Left ventricle myocardium inferior (tissue), 1 donor: Measurements from ENCODE around the gene POU3F1. TPM values are rescaled to one million over a fixed set of nuclear protein-coding genes. Genes with fewer than 3 reads are reported as not detected.

Experiments
- DNase-seq: peaks from one replicate; pipeline ENCODE4 v3.0.0-alpha.2; 2020
- H3K27ac ChIP-seq: fragments of 200-600 bp; replicated peaks from 2 replicates; pipeline ENCODE4 v1.8.0; 2021
- H3K27me3 ChIP-seq: fragments of 200-600 bp; 2 replicates; pipeline ENCODE4 v1.8.0; 2021; ENCODE audit warnings: low read depth
- H3K36me3 ChIP-seq: fragments of 200-600 bp; 2 replicates; pipeline ENCODE4 v1.8.0; 2021
- H3K4me1 ChIP-seq: fragments of 200-600 bp; 2 replicates; pipeline ENCODE4 v1.8.0; 2021
- H3K4me3 ChIP-seq: fragments of 200-600 bp; 2 replicates; pipeline ENCODE4 v1.8.0; 2021; ENCODE audit warnings: mild to moderate bottlenecking, moderate library complexity
- H3K9me3 ChIP-seq: fragments of 200-600 bp; replicated peaks from 2 replicates; pipeline ENCODE4 v1.8.0; 2021
- CTCF ChIP-seq: fragments of 200-600 bp; IDR thresholded peaks from 2 replicates; pipeline ENCODE4 v1.8.0; 2021; ENCODE audit warnings: antibody characterized with exemption, mild to moderate bottlenecking, borderline replicate concordance
- intact Hi-C: fragments of 100-400 bp; cut with micrococcal nuclease; formaldehyde crosslinking; loops from one replicate; pipeline ENCODE4 v1.11.0; 2022
- total RNA-seq: library from RNA; stranded (reverse); fragmentation: NEBNext Ultra II Directional; extraction: Animal tissue kit (Norgen Biotek cat#: 25700); gene quantifications from one replicate; pipeline ENCODE4 v1.2.1, GENCODE V29; 2021
- donor health status: DM: no; HTN: yes; CAD: no; lungs with severe emphysema.

Gene POU3F1
- total RNA-seq, 1 donor from 2014 or later: 0.11 TPM

GRCh38 chr1:38090796-38091195 is 44.2 kb upstream of the POU3F1 start:
- no peaks in the 10 kb centered on the region for H3K36me3 ChIP-seq
- H3K27ac ChIP-seq: no peak overlapping the region
- H3K4me1 ChIP-seq: peaks cover 6% of the 10 kb centered on the region
- intact Hi-C loops: no loop called here
- no peak for DNase-seq
- peaks cover 73% of the 10 kb centered on the region for H3K27me3 ChIP-seq
- no peak for TF ChIP-seq CTCF
- no peak overlapping the region for H3K4me3 ChIP-seq
- no peaks in the 10 kb centered on the region for H3K9me3 ChIP-seq

GRCh38 chr1:38089712-38090360 is 43.2 kb upstream of the POU3F1 start:
- H3K36me3 ChIP-seq: no peaks in the 10 kb centered on the region
- peaks cover 67% of the 10 kb centered on the region for H3K27me3 ChIP-seq
- intact Hi-C loops: no loop called here
- peaks cover 16% of the 10 kb centered on the region for H3K4me1 ChIP-seq
- no peak for DNase-seq
- H3K9me3 ChIP-seq: no peaks in the 10 kb centered on the region
- no peak overlapping the region for H3K27ac ChIP-seq
- H3K4me3 ChIP-seq: no peak overlapping the region
- TF ChIP-seq CTCF: no peak

- Histone ChIP-seq H3K4me1 (peaks cover 25% of the 10 kb centered on the region), H3K27me3 (peaks cover 56% of the 10 kb centered on the region), H3K9me3 (no peaks in the 10 kb centered on the region), H3K27ac (no peak overlapping the region), H3K36me3 (no peaks in the 10 kb centered on the region), H3K4me3 (no peak overlapping the region)
- intact Hi-C loops: no loop called here
- no peak for TF ChIP-seq CTCF
- DNase-seq: no peak
Observed at GRCh38 chr1:38088791-38089190, 42.2 kb upstream of the POU3F1 start.

- Histone ChIP-seq H3K9me3 (no peaks in the 10 kb centered on the region), H3K4me1 (peaks cover 25% of the 10 kb centered on the region), H3K27me3 (peaks cover 52% of the 10 kb centered on the region), H3K4me3 (no peak overlapping the region), H3K27ac (no peak overlapping the region), H3K36me3 (no peaks in the 10 kb centered on the region)
- no peak for DNase-seq
- no peak for TF ChIP-seq CTCF
- intact Hi-C loops: no loop called here
Observed at GRCh38 chr1:38088366-38088765, 41.8 kb upstream of the POU3F1 start.

GRCh38 chr1:38087676-38088075 is 41.1 kb upstream of the POU3F1 start:
- intact Hi-C loops: no loop called here
- Histone ChIP-seq H3K9me3 (no peaks in the 10 kb centered on the region), H3K4me1 (peaks cover 25% of the 10 kb centered on the region), H3K27me3 (peaks cover 48% of the 10 kb centered on the region), H3K36me3 (no peaks in the 10 kb centered on the region), H3K4me3 (no peak overlapping the region), H3K27ac (no peak overlapping the region)
- DNase-seq: no peak
- TF ChIP-seq CTCF: no peak
